ENCODE results near the gene STAMBP. TPM values are rescaled to one million over a fixed set of nuclear protein-coding genes. Genes with fewer than 3 reads are reported as not detected.
A peak's percentile ranks its signal among the peaks of the same experiment; 100 is the strongest.

The STAMBP gene
- total and polyA plus RNA-seq, 9 donors = 30.2 to 45.7 (median 37.1) TPM

- no peak for DNase-seq
- Histone ChIP-seq H3K27ac (ENCODE audit: low read length) (no peak overlapping the region), H3K4me1 (ENCODE audit: control insufficient read depth, insufficient read depth, low read length) (peaks cover 6% of the 10 kb centered on the region), H3K9me3 (replicated peaks; ENCODE audit: control insufficient read depth, low read depth, low read length) (no peaks in the 10 kb centered on the region), H3K27me3 (ENCODE audit: control insufficient read depth, insufficient read depth, low read length) (no peaks in the 10 kb centered on the region), H3K4me3 (ENCODE audit: low read length) (no peak overlapping the region), H3K36me3 (ENCODE audit: control insufficient read depth, insufficient read depth, low read length) (no peaks in the 10 kb centered on the region)
- WGBS (ENCODE audit: insufficient coverage) = 84% methylated on average over 2 of the region's 2 CpGs
Measured at GRCh38 chr2:73894475-73894850, 65.7 kb downstream of the STAMBP start.

- no peak overlapping the region for H3K4me3 ChIP-seq (ENCODE audit: low read length)
- peaks cover 6% of the 10 kb centered on the region for H3K4me1 ChIP-seq (ENCODE audit: control insufficient read depth, insufficient read depth, low read length)
- H3K9me3 ChIP-seq (replicated peaks; ENCODE audit: control insufficient read depth, low read depth, low read length) = no peaks in the 10 kb centered on the region
- H3K27ac ChIP-seq (ENCODE audit: low read length) = no peak overlapping the region
- no peak for DNase-seq
- no peaks in the 10 kb centered on the region for H3K36me3 ChIP-seq (ENCODE audit: control insufficient read depth, insufficient read depth, low read length)
- 93% methylated on average over 4 of the region's 6 CpGs for WGBS (ENCODE audit: insufficient coverage)
- no peaks in the 10 kb centered on the region for H3K27me3 ChIP-seq (ENCODE audit: control insufficient read depth, insufficient read depth, low read length)
Measured at GRCh38 chr2:73894877-73895276, 66.1 kb downstream of the STAMBP start.

GRCh38 chr2:73895473-73895872 is 66.7 kb downstream of the STAMBP start:
- H3K4me1 ChIP-seq (ENCODE audit: control insufficient read depth, insufficient read depth, low read length) = peaks cover 6% of the 10 kb centered on the region
- no peaks in the 10 kb centered on the region for H3K36me3 ChIP-seq (ENCODE audit: control insufficient read depth, insufficient read depth, low read length)
- no peaks in the 10 kb centered on the region for H3K9me3 ChIP-seq (replicated peaks; ENCODE audit: control insufficient read depth, low read depth, low read length)
- DNase-seq = no peak
- WGBS (ENCODE audit: insufficient coverage) = no CpG with 5 or more reads among the region's 9 CpGs
- H3K27ac ChIP-seq (ENCODE audit: low read length) = no peak overlapping the region
- no peak overlapping the region for H3K4me3 ChIP-seq (ENCODE audit: low read length)
- H3K27me3 ChIP-seq (ENCODE audit: control insufficient read depth, insufficient read depth, low read length) = no peaks in the 10 kb centered on the region

GRCh38 chr2:73896362-73897239 is 67.8 kb downstream of the STAMBP start:
- no peaks in the 10 kb centered on the region for H3K36me3 ChIP-seq (ENCODE audit: control insufficient read depth, insufficient read depth, low read length)
- H3K4me1 ChIP-seq (ENCODE audit: control insufficient read depth, insufficient read depth, low read length) = peaks cover 6% of the 10 kb centered on the region
- no peaks in the 10 kb centered on the region for H3K9me3 ChIP-seq (replicated peaks; ENCODE audit: control insufficient read depth, low read depth, low read length)
- no peaks in the 10 kb centered on the region for H3K27me3 ChIP-seq (ENCODE audit: control insufficient read depth, insufficient read depth, low read length)
- H3K4me3 ChIP-seq (ENCODE audit: low read length) = no peak overlapping the region
- WGBS (ENCODE audit: insufficient coverage) = 25% methylated on average over 11 of the region's 15 CpGs
- H3K27ac ChIP-seq (ENCODE audit: low read length) = no peak overlapping the region
- peak; percentile 54 for DNase-seq

- no peak for DNase-seq
- Histone ChIP-seq H3K4me3 (ENCODE audit: low read length) (no peak overlapping the region), H3K9me3 (replicated peaks; ENCODE audit: control insufficient read depth, low read depth, low read length) (no peaks in the 10 kb centered on the region), H3K27me3 (ENCODE audit: control insufficient read depth, insufficient read depth, low read length) (no peaks in the 10 kb centered on the region), H3K36me3 (ENCODE audit: control insufficient read depth, insufficient read depth, low read length) (no peaks in the 10 kb centered on the region), H3K4me1 (ENCODE audit: control insufficient read depth, insufficient read depth, low read length) (peaks cover 6% of the 10 kb centered on the region), H3K27ac (ENCODE audit: low read length) (no peak overlapping the region)
- 33% methylated on average over 2 of the region's 4 CpGs for WGBS (ENCODE audit: insufficient coverage)
Measured at GRCh38 chr2:73897240-73897583, 68.5 kb downstream of the STAMBP start.

GRCh38 chr2:73897934-73898333 is 69.2 kb downstream of the STAMBP start:
- no peaks in the 10 kb centered on the region for H3K36me3 ChIP-seq (ENCODE audit: control insufficient read depth, insufficient read depth, low read length)

GRCh38 chr2:73899801-73900336 is 71.1 kb downstream of the STAMBP start:
- Histone ChIP-seq H3K9me3 (replicated peaks; ENCODE audit: control insufficient read depth, low read depth, low read length) (no peaks in the 10 kb centered on the region), H3K4me3 (ENCODE audit: low read length) (no peak overlapping the region), H3K4me1 (ENCODE audit: control insufficient read depth, insufficient read depth, low read length) (peaks cover 6% of the 10 kb centered on the region), H3K36me3 (ENCODE audit: control insufficient read depth, insufficient read depth, low read length) (no peaks in the 10 kb centered on the region), H3K27me3 (ENCODE audit: control insufficient read depth, insufficient read depth, low read length) (no peaks in the 10 kb centered on the region), H3K27ac (ENCODE audit: low read length) (no peak overlapping the region)
- WGBS (ENCODE audit: insufficient coverage) = 62% methylated on average over 6 of the region's 8 CpGs
- DNase-seq = no peak

More at GRCh38 chr2:73897934-73898333, 69.2 kb downstream of the STAMBP start:
- peaks cover 6% of the 10 kb centered on the region for H3K4me1 ChIP-seq (ENCODE audit: control insufficient read depth, insufficient read depth, low read length)
- no peak for DNase-seq
- H3K27me3 ChIP-seq (ENCODE audit: control insufficient read depth, insufficient read depth, low read length) = no peaks in the 10 kb centered on the region
- no peak overlapping the region for H3K27ac ChIP-seq (ENCODE audit: low read length)
- H3K9me3 ChIP-seq (replicated peaks; ENCODE audit: control insufficient read depth, low read depth, low read length) = no peaks in the 10 kb centered on the region
- H3K4me3 ChIP-seq (ENCODE audit: low read length) = no peak overlapping the region
- 93% methylated on average over 6 of the region's 6 CpGs for WGBS (ENCODE audit: insufficient coverage)

- no peak overlapping the region for H3K4me3 ChIP-seq (ENCODE audit: low read length)
- no peak overlapping the region for H3K27ac ChIP-seq (ENCODE audit: low read length)
- no peaks in the 10 kb centered on the region for H3K9me3 ChIP-seq (replicated peaks; ENCODE audit: control insufficient read depth, low read depth, low read length)
- peaks cover 6% of the 10 kb centered on the region for H3K4me1 ChIP-seq (ENCODE audit: control insufficient read depth, insufficient read depth, low read length)
- no peaks in the 10 kb centered on the region for H3K27me3 ChIP-seq (ENCODE audit: control insufficient read depth, insufficient read depth, low read length)
- no peaks in the 10 kb centered on the region for H3K36me3 ChIP-seq (ENCODE audit: control insufficient read depth, insufficient read depth, low read length)
- WGBS (ENCODE audit: insufficient coverage) = 77% methylated on average over 7 of the region's 10 CpGs
- no peak for DNase-seq
Measured at GRCh38 chr2:73901143-73901542, 72.4 kb downstream of the STAMBP start.

- Histone ChIP-seq H3K36me3 (ENCODE audit: control insufficient read depth, insufficient read depth, low read length) (no peaks in the 10 kb centered on the region), H3K9me3 (replicated peaks; ENCODE audit: control insufficient read depth, low read depth, low read length) (no peaks in the 10 kb centered on the region), H3K27ac (ENCODE audit: low read length) (no peak overlapping the region), H3K4me3 (ENCODE audit: low read length) (no peak overlapping the region), H3K27me3 (ENCODE audit: control insufficient read depth, insufficient read depth, low read length) (no peaks in the 10 kb centered on the region), H3K4me1 (ENCODE audit: control insufficient read depth, insufficient read depth, low read length) (no peaks in the 10 kb centered on the region)
- no peak for DNase-seq
- WGBS (ENCODE audit: insufficient coverage) = 51% methylated on average over 2 of the region's 4 CpGs
Measured at GRCh38 chr2:73902284-73902683, 73.5 kb downstream of the STAMBP start.

- Histone ChIP-seq H3K4me3 (ENCODE audit: low read length) (no peak overlapping the region), H3K27ac (ENCODE audit: low read length) (no peak overlapping the region), H3K36me3 (ENCODE audit: control insufficient read depth, insufficient read depth, low read length) (no peaks in the 10 kb centered on the region), H3K4me1 (ENCODE audit: control insufficient read depth, insufficient read depth, low read length) (no peaks in the 10 kb centered on the region), H3K27me3 (ENCODE audit: control insufficient read depth, insufficient read depth, low read length) (no peaks in the 10 kb centered on the region), H3K9me3 (replicated peaks; ENCODE audit: control insufficient read depth, low read depth, low read length) (no peaks in the 10 kb centered on the region)
- WGBS (ENCODE audit: insufficient coverage) = 64% methylated on average over 3 of the region's 4 CpGs
- no peak for DNase-seq
Measured at GRCh38 chr2:73903313-73903712, 74.6 kb downstream of the STAMBP start.

Measured in muscle of leg (tissue), 11 donors.